Retinal pigment epithelial cell (primary cell): ENCODE measurements around the gene CIROP.

Source experiments
- DNase-seq: peaks from one replicate; pipeline ENCODE4 v3.0.0-alpha.2; 2010; ENCODE audit warnings: low read depth
- H3K4me3 ChIP-seq: 2 replicates; pipeline ENCODE4 v1.5.1; 2011; ENCODE audit warnings: mild to moderate bottlenecking, low read length, control low read depth, moderate library complexity
- CTCF ChIP-seq: conservative IDR thresholded peaks from 2 replicates; pipeline ENCODE4 v1.5.1; 2011; ENCODE audit warnings: low read depth, low read length, control low read depth, inconsistent platforms

CIROP gene

DNA sequence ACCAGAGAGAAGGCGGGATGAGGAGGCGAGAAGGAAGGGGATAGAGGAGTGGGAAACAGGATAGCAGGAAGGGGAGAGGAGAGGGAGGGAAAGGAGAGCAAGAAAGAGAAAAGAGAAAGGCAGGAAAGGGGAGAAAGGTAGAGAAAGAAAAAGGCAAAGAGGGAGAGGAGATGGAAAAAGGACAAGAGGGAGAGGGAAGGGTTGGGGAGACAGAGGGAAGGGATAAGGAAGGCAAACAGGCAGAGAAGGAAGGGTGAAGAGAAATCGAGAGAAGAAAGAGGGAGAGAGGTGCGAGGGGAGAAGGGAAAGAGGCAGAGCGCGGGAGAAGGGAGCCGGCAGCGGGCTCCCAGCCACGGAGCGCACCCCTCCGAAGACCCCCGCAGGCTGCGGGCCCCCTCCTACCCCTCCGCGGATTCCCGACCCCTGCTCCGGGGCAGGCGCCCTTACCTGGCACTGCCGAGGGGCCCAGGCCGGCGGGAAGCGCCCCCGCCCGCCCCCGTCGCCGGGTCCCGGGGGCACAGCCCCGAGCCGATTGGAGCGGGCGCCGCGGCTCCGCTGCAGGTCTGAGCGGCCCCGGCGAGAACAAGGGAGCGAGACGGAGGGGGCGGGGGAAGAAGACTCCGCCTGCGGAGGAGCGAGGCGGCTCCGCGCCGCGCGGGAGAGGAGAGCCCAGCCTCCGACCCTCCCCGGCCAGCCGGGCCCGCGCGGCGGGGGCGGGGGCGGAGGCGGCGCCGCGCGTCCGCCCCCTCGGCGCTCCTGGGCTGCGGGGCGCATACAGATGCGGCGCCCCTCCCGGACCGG lies 47.6 kb downstream of the CIROP start, which contains the start of gene CDH24:
TSS of gene CDH24 (minus strand) at position 565 of the 801 bp plus-strand sequence. CDS start 1,787 bp downstream, outside the sequence.
- no peak for TF ChIP-seq CTCF
- no peak for DNase-seq

DNA sequence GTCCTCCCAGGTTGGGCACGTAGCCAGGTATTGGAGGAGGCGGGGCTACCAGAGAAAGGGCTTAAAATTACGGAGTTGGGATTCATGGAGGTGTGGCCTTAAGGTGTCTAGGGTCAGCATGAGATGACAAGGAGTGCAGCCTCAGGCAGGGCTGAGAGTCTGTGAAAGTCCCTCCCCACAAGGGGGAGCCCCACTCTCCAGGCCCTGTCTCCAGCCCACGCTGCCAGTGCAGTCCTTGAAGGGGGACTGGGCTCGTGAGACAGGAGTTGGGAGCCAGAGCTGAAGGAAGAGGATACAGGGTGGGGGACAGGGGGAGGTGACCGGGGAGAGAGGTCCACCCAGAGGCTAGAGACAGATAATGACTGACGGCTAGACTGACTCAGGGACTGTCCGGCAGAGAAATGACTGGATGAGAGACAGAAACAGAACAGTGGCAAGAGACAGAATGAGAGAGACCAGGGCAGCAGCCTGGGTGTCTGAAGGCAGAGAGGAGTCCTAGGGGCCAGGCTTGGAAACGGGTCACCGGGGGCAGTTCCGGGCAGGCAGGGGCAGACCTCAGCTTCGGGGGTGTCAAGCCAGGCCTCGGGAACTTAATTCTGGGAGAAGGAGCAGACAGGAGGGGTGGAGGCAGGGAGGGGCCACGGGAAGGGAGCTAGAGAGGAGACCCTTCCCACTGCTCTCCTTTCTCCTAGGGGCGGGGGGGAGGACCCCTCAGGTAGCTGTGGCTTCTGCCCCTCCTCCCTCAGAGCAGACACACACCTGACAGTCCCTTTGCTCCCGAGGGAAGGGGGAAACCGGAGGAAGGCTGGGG lies 48.4 kb downstream of the CIROP start:
- DNase-seq = no peak
- peak overlapping the region; percentile 57 for H3K4me3 ChIP-seq
- TF ChIP-seq CTCF = peak; percentile 87

More for the DNA sequence above, 47.6 kb downstream of the CIROP start, which contains the start of gene CDH24:
- H3K4me3 ChIP-seq = peak within 1 kb of the TSS; percentile 57

GRCh38 chr14:23055621-23056144 lies 49.1 kb downstream of the CIROP start:
- TF ChIP-seq CTCF = no peak
- H3K4me3 ChIP-seq = no peak overlapping the region
- DNase-seq = no peak

DNA sequence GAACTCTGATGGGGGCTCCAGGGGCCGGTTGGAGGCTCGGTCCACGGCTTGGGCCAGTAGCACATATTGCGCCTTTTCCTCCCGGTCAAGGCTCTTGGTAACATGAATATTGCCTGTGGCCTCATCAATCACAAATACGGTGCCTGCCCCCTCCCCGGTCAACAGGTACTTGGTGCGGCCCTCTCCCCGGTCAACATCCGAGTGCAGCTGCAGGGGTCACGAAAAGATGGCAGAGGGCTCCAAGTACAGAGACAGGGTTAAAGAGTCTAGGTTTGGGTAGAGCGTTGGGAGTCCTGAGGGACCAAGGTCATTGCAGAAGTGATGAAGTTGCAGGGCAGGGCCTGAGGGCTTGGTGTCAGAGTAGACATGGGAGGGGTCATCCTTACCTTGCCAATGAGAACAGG lies 49.6 kb downstream of the CIROP start:
- no peak for DNase-seq
- no peak for TF ChIP-seq CTCF
- H3K4me3 ChIP-seq = no peak overlapping the region

GRCh38 chr14:23054000-23054811 lies 50.6 kb downstream of the CIROP start:
- TF ChIP-seq CTCF = peak; percentile 27
- no peak overlapping the region for H3K4me3 ChIP-seq
- no peak for DNase-seq

GRCh38 chr14:23053426-23053825 lies 51.4 kb downstream of the CIROP start:
- no peak overlapping the region for H3K4me3 ChIP-seq
- TF ChIP-seq CTCF = no peak
- DNase-seq = no peak
